PC-9 (cell line): ENCODE measurements around the gene B4GALT1. TPM values are rescaled to one million over a fixed set of nuclear protein-coding genes. Genes with fewer than 3 reads are reported as not detected.
"Not testable (repeated sequence)": the region's sequence is repeated elsewhere in the genome, so short reads cannot be mapped to it uniquely, and the experiment has no call there.

Experiments used
- BruUV-seq: library from RNA; stranded (reverse); fragments of 400-500 nt; replicated peaks from 2 replicates; lab custom pipeline; 2021; lab: Mats Ljungman, UMichigan
- CTCF ChIA-PET: fragments of 300-600 bp; sonication (Branson Sonifier 250); formaldehyde crosslinking; loops from one replicate; lab custom pipeline; 2022; ENCODE audit warnings: antibody characterized with exemption; lab: Charles Lee
- POLR2A ChIA-PET: fragments of 300-600 bp; sonication (Branson Sonifier 250); formaldehyde crosslinking; loops from one replicate; lab custom pipeline; 2022; ENCODE audit warnings: antibody characterized with exemption; ENCODE audit not compliant: unreplicated experiment; lab: Charles Lee
- DNase-seq, 2 experiments: peaks; one replicate each; pipeline versions ENCODE4 v3.0.0 to v3.0.0-alpha.2; 2015 to 2022; ENCODE audit warnings: mixed read lengths in 1 of 2
- H2AFZ ChIP-seq: fragments of 200-600 bp; sonication (generic); 2 replicates; pipeline ENCODE4 v1.8.1; 2017; ENCODE audit warnings: antibody characterized with exemption
- H3F3A ChIP-seq: fragments of 200-600 bp; sonication (generic); 2 replicates; pipeline ENCODE4 v1.8.1; 2017; ENCODE audit warnings: antibody characterized with exemption, mild to moderate bottlenecking, low read depth; ENCODE audit not compliant: insufficient read depth
- H3K27ac ChIP-seq: fragments of 200-600 bp; sonication (generic); 2 replicates; pipeline ENCODE4 v1.6.1; 2016; ENCODE audit warnings: mixed run types
- H3K27me3 ChIP-seq: fragments of 200-600 bp; sonication (generic); 2 replicates; pipeline ENCODE4 v1.6.1; 2016; ENCODE audit warnings: low read depth, mixed run types; ENCODE audit not compliant: insufficient read depth
- H3K36me3 ChIP-seq: fragments of 200-600 bp; sonication (generic); 2 replicates; pipeline ENCODE4 v1.6.1; 2016; ENCODE audit warnings: low read depth, mixed run types
- H3K4me1 ChIP-seq: fragments of 200-600 bp; sonication (generic); replicated peaks from 2 replicates; pipeline ENCODE4 v1.6.1; 2016; ENCODE audit warnings: mixed run types; ENCODE audit not compliant: insufficient read depth
- H3K4me2 ChIP-seq: fragments of 200-600 bp; sonication (generic); 2 replicates; pipeline ENCODE4 v1.6.1; 2017; ENCODE audit warnings: mixed run types
- H3K4me3 ChIP-seq: fragments of 200-600 bp; sonication (generic); 2 replicates; pipeline ENCODE4 v1.6.1; 2016; ENCODE audit warnings: mixed run types
- H3K79me2 ChIP-seq: fragments of 200-600 bp; sonication (generic); 2 replicates; pipeline ENCODE4 v1.6.1; 2017; ENCODE audit warnings: low read depth, mixed run types
- H3K9me2 ChIP-seq: fragments of 200-600 bp; sonication (generic); 2 replicates; pipeline ENCODE4 v1.8.1; 2017; ENCODE audit warnings: mild to moderate bottlenecking; ENCODE audit not compliant: insufficient read depth
- H3K9me3 ChIP-seq: fragments of 200-600 bp; sonication (generic); 2 replicates; pipeline ENCODE4 v1.8.1; 2016; ENCODE audit warnings: low read depth; ENCODE audit not compliant: insufficient read depth
- H4K20me1 ChIP-seq: fragments of 200-600 bp; sonication (generic); 2 replicates; pipeline ENCODE4 v1.8.1; 2017; ENCODE audit not compliant: insufficient read depth
- CTCF ChIP-seq: fragments of 200-600 bp; sonication (generic); conservative IDR thresholded peaks from 2 replicates; pipeline ENCODE4 v1.6.1; 2017; ENCODE audit warnings: mixed run types, antibody characterized with exemption, mild to moderate bottlenecking, moderate library complexity
- EZH2 ChIP-seq: fragments of 200-600 bp; sonication (generic); IDR thresholded peaks from 2 replicates; pipeline ENCODE4 v1.8.0; 2017; ENCODE audit warnings: antibody characterized with exemption, low read depth
- intact Hi-C: fragments of 100-400 bp; cut with micrococcal nuclease; formaldehyde crosslinking; loops from one replicate; pipeline ENCODE4 v1.10.0; 2022; ENCODE audit not compliant: unreplicated experiment
- total RNA-seq: library from RNA; stranded (reverse); gene quantifications from 2 replicates; pipeline ENCODE4 v1.2.3, GENCODE V29; 2021

The B4GALT1 gene
- total RNA-seq, 1 experiment from 2014 or later: 87.2 TPM

- no peak overlapping the region for H3K4me2 ChIP-seq
- H3K79me2 ChIP-seq: no peaks in the 10 kb centered on the region
- no peak overlapping the region for H2AFZ ChIP-seq
- no peaks in the 10 kb centered on the region for H4K20me1 ChIP-seq
- intact Hi-C loops: no loop called here
- DNase-seq: no peak
- ChIA-PET POLR2A (interaction anchor here (0.6 to 0.7 kb wide), 2 partner anchors 67 to 83 kb away, joined by 3 to 5 read pairs; partner anchors contain the start of gene B4GALT1), CTCF (no interaction called here)
- no peak overlapping the region for H3K4me3 ChIP-seq
- no peak overlapping the region for H3K27ac ChIP-seq
- TF ChIP-seq CTCF: no peak
- TF ChIP-seq EZH2: no peak
- BruUV-seq: no TSS peak
- H3K4me1 ChIP-seq: peaks cover 28% of the 10 kb centered on the region
- H3K9me2 ChIP-seq: no peaks in the 10 kb centered on the region
- 0 out of 2 replicates have a peak, but pooled peaks cover 3% of the 10 kb centered on the region for H3K9me3 ChIP-seq
- no peaks in the 10 kb centered on the region for H3K36me3 ChIP-seq
- H3K27me3 ChIP-seq: no peaks in the 10 kb centered on the region
- H3F3A ChIP-seq: peaks cover 19% of the 10 kb centered on the region
Measured at GRCh38 chr9:33099754-33100153, 67.4 kb downstream of the B4GALT1 start.

GRCh38 chr9:33097192-33097591, 69.9 kb downstream of the B4GALT1 start:
- no peak for DNase-seq
- Histone ChIP-seq H3K79me2 (no peaks in the 10 kb centered on the region), H3K9me2 (no peaks in the 10 kb centered on the region), H3K27ac (no peak overlapping the region), H3F3A (peaks cover 19% of the 10 kb centered on the region), H3K4me3 (no peak overlapping the region), H3K4me1 (peaks cover 14% of the 10 kb centered on the region), H3K4me2 (no peak overlapping the region), H4K20me1 (no peaks in the 10 kb centered on the region), H3K36me3 (no peaks in the 10 kb centered on the region), H2AFZ (no peak overlapping the region), H3K27me3 (no peaks in the 10 kb centered on the region), H3K9me3 (0 out of 2 replicates have a peak, but pooled peaks cover 6% of the 10 kb centered on the region)
- TF ChIP-seq EZH2: no peak
- no peak for TF ChIP-seq CTCF
- POLR2A ChIA-PET: no interaction called here
- intact Hi-C loops: no loop called here
- no TSS peak for BruUV-seq
- CTCF ChIA-PET: no interaction called here

- no peak overlapping the region for H3K4me2 ChIP-seq
- no peak overlapping the region for H3K4me3 ChIP-seq
- H3K9me3 ChIP-seq: 0 out of 2 replicates have a peak, but pooled peaks cover 3% of the 10 kb centered on the region
- ChIA-PET POLR2A (no interaction called here), CTCF (interaction anchor here (0.6 kb wide), 1 partner anchor 85 kb away, joined by 6 read pairs; no protein-coding TSS in a partner anchor)
- TF ChIP-seq CTCF: no peak
- TF ChIP-seq EZH2: no peak
- DNase-seq: no peak
- H3K9me2 ChIP-seq: no peaks in the 10 kb centered on the region
- H3K79me2 ChIP-seq: no peaks in the 10 kb centered on the region
- no TSS peak for BruUV-seq
- no peaks in the 10 kb centered on the region for H4K20me1 ChIP-seq
- H3K27me3 ChIP-seq: no peaks in the 10 kb centered on the region
- H3F3A ChIP-seq: no peaks in the 10 kb centered on the region
- no peak overlapping the region for H2AFZ ChIP-seq
- no peak overlapping the region for H3K27ac ChIP-seq
- H3K4me1 ChIP-seq: no peaks in the 10 kb centered on the region
- H3K36me3 ChIP-seq: no peaks in the 10 kb centered on the region
- intact Hi-C loops: no loop called here
Measured at GRCh38 chr9:33092634-33093033, 74.5 kb downstream of the B4GALT1 start.

GRCh38 chr9:33085672-33086071, 81.5 kb downstream of the B4GALT1 start:
- H3K4me3 ChIP-seq, H3K27ac ChIP-seq, H4K20me1 ChIP-seq, CTCF ChIA-PET, H3K27me3 ChIP-seq, H3K36me3 ChIP-seq, H3K9me3 ChIP-seq, H3K79me2 ChIP-seq, POLR2A ChIA-PET, BruUV-seq, DNase-seq, H3F3A ChIP-seq, H3K4me2 ChIP-seq, intact Hi-C loops, H3K9me2 ChIP-seq, H2AFZ ChIP-seq: not testable (repeated sequence)
- peaks cover 16% of the 10 kb centered on the region for H3K4me1 ChIP-seq
